HG03045 (cell line): ENCODE measurements around the gene GAA.
"Not testable (repeated sequence)": the region's sequence is repeated elsewhere in the genome, so short reads cannot be mapped to it uniquely, and the experiment has no call there.

Experiments used
- ATAC-seq: cut with Tn5 transposase; IDR thresholded peaks from one replicate; pipeline ENCODE4 v1.9.1; 2021; ENCODE audit warnings: mild to moderate bottlenecking, moderate library complexity; ENCODE audit not compliant: unreplicated experiment

Gene GAA

DNA sequence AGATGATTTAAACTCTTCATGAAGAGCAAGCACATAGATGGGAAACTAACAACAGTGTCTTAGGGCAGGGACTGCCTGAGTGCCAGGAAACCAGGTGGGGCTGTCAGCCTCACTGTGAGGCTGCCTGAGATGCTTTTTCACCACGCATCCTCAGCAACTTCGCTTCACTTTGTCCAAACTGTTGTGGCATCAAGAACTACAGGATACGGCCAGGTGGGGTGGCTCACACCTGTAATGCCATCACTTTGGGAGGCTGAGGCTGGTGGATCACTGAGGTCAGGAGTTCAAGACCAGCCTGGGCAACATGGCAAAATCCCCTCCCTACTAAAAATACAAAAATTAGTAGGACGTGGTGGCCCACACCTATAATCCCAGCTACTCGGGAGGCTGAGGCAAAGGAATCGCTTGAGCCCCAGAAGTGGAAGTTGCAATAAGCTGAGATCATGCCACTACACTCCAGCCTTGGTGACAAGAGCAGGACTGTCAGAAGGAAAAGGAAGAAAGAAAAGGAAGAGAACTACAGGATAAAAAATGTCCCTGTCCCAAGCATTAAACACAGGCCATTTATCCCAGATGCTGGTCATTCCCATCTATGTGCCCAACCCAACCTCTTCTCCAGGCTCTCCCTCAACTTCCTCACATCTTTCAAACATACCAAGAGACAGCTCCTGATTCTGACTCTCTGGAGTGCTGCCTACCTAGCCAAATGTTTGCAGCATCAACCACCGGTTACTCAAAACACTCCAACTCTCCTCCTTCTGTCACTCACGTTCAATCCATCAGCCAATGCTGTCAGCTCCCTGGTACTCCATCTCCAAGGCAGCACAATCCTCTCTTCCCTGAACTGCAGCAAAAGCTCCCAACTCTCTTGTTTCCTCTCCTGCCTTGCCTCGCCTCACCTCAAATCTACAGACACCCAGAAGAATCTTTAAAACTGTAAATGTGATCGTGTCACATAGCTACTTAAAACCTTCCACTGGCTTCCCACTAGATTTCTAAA, 44.0 kb downstream of the GAA start:
- ATAC-seq, result no peak

DNA sequence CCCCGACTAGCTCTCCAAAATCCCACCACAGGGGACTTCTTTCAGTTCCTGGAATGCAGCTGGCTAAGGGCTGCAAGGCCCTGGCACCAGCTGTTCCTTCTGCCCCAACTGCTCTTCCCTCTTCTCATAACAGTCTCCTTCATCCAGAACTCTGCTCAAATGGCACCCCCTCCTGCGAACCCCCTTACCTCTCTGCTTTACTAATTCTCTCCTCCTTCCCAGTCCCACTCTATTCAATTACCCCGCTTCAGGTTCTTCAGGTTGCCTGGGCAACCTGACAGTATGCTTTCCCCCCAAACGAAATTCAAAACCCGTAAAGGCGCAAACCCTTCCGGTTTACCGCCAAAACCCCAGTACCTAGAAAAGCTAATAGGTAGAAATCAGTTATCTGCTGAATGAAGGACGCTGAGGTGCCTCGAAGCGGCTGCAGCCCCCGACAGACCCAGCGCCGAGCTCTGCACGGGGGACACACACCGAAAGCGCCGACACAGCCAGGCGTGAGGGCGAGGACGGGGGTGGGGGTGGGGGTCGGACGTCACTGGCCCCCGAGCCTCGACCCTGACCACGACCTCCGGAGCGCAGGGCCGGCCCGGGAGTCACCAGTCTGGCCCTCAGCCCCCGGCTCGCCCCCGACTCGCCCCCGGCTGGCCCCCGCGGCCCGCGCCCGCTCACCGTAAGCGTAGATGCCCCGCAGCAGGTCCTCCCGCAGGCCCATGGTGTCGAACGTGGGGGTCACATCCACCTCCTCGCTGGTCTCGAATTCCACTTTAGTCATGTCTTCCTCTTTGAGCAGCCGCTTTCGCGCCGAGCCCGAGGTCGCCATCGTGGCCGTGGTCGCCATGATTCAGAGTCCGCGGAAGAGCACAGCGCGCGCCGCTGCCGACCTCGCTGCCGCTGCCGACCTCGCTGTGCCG, 45.0 kb downstream of the GAA start:
- ATAC-seq, result peak; percentile 28

DNA sequence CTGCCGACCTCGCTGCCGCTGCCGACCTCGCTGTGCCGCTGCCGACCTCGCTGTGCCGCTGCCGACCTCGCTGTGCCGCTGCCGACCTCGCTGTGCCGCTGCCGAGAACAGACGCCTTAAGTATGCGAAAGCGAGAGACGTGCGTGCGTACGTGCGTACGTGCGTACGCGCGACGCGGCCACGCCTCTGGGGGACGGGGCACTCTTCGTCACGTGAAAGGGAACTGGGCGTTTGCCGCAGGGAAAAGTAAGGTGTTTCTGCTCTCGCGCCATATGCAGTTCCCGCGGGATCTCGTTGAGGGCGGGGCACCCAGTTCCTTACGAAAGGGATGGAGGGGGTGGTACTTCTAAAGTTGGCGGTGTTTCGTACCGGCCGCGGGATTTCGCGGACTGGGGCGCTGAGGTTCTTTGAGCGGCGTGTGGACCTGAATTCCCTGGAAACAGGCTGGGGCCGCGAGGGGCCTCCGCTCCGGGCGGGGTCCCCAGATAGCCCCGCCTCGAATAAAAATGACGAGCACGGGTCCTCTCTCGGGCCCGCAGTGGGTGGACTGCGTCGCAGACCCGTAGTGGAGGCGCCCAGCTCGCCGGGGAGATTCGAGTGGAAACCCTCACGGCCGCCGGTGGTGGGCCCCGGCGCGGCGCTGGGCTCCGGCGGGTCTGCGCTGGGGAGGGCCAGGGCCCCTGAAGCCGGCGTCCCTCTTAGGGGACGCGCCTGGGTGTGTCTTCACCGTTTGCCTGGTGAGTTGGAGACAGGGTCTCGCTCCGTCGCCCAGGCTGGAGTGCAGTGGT, 45.8 kb downstream of the GAA start, which contains the start of gene EIF4A3:
TSS of gene EIF4A3 (minus strand) at position 94 of the 788 bp plus-strand sequence. CDS start 167 bp downstream, outside the sequence.
- ATAC-seq, result peak; percentile 78

DNA sequence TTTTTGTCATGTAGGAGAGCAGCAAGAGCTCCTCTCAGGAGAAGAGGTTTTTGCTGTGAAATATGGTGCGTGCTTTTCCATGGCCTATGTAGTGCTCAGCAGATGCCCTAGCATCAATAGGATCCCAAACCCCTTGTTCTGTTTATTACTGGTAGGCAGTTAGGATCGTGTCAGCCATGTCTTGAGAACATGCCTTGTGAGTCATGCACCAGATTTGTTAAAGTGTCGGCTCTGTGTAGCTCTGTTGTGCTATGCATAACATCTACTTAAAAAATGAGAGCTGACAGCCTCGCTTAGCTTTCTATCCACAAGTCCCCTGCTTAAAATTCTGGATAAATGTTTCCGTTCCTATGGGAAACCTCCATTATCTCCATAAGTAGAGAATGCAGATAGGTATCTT, 50.0 kb downstream of the GAA start:
- no peak for ATAC-seq

DNA sequence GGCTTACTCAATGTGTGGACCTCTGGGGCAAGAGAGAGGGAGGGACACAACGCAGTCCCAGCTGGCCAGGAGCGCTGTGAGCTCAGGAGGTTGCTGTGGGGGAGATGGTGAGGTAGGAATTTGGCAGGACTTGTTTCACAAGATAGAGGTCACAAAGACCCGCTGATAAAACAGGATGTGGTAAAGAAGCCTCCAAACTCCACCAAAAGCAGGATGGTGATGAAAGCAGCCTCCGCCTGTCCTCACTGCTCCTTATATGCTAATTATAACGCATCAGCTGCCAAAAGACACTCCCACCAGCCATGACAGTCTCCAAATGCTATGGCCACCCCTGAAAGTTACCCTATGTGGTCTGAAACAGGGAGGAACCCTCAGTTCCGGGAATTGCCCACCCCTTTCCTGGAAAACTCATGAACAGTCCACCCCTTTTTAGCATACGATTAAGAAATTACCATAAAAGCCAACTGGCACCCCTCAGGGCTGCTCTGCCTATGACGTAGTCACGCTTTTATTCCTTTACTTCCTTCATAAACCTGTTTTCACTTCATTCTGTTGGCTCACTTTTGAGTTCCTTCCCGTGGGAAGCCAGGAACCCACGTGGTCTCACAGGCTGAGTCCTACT, 50.8 kb downstream of the GAA start:
- no peak for ATAC-seq

DNA sequence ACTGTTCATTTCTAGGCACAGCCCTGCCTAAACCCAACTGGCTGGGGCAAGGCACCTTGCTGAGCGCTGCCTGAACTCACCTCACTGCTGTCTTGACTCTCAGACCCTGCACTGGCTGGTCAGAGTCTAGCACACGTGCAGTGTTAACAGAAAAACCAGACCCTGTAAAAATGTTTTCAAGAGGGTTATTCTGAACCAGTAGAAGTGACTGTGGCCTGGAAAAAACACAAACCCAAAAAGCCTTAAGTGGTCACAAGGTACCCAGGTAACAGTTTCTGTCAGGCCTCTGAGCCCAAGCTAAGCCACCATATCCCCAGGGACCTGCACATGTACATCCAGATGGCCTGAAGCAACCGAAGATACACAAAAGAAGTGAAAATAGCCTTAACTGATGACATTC, 51.6 kb downstream of the GAA start:
- no peak for ATAC-seq

DNA sequence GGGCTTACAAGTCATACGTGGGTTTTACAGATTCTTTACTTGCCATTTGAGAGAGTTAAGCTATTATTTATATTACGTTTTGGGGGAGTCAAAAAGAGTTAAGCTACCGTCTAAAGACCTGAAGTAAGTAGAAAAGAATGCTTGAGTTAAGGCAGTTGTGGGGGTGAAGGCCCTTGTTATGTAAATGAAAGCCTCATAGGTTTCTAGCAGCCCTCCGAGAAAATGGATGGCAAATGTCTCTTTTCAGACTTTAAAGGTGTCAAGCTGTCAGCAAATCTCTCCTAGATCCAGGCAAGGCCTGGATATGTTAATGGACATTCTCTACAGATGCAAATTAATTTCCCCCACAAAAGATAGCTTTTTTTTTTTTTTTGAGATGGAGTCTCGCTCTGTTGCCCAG, 52.8 kb downstream of the GAA start:
- ATAC-seq, result no peak

DNA sequence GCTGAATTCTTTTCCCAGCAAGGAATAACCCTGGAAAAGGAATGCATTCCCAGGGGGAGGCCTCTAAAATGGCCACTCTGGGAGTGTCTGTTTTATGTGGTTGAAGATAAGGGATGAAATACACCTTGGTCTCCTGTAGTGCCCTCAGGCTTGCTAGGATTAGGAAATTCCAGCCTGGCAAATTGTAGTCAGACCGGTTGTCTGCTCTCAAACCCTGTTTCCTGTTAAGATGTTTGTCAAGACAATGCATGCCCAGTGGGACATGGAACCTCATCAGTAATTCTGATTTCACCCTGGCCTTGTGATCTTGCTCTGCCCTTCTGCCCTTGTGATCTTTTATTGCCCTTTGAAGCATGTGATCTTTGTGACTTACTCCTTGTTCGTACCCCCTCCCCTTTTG, 54.2 kb downstream of the GAA start:
- ATAC-seq, result not testable (repeated sequence)

DNA sequence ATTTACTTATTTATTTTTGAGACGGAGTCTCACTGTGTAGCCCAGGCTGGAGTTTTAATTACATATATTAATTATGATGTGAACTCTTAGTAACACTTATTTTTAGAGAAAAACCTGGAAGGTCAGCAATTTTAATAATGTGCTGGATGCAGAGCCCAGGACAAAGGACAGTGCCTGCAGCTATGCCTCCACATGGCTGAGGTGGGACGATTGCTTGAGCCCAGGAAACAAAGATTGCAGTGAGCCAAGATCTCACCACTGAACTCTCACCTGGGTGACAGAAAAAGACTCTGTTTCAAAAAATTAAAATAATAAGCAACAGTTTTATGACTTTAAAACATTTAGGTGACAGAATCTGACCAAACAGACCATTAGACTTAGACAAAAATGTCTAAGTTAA, 57.5 kb downstream of the GAA start:
- ATAC-seq, result no peak

DNA sequence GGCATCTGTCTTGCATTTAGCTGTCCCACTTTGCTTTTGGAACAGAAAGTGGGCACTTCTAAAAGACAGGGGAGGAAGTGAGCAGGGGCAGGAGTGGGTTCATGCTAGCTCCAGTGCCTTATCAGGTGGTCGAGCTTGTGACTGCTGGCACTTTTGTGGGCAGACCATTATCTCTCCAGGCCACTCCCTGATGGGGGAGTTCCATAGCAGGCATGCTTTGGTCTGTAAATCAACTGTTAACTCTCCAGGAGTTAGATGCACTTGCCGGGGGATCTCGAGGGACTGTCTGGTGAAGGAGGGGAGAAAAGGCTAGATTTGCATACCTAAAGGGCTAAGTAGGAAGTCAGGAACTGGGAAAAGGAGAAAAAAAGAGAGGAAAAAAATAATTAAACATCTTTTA, 59.2 kb downstream of the GAA start:
- ATAC-seq, result no peak

DNA sequence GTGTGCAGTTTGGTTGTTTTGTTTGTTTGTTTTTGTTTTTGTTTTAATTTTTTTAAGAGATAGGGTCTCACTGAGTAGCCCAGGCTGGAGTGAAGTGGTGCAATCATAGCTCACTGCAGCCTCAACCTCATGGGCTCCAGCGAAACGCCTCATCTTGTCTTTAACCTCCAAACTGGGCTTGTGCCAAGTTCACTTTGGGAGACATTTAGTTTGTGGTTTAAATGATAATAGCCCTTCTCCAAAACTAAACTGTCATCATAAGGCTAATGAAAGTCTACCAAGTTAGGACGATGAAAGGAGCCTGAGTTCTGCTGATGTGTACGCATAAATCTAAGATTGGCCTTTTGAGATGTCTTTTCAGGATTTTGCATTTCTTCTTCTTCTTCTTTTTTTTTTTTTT, 62.0 kb downstream of the GAA start:
- no peak for ATAC-seq

DNA sequence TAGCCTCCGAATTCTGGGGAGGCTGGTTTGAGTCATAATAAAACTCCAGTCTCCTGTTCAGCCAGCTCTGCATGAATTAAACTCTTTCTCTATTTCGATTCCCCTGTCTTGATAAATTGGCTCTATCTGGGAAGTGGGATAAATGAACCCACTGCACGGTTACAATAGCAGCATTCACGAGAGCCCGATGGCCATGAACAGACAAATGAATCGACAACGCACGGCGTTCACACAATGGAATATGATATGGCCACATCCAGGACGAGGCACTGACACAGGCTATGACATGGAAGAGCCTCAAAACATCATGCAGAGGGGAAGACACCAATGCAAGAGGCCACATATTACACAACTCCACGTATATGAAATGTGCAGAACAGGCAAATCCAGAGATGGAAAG, 62.8 kb downstream of the GAA start:
- no peak for ATAC-seq

DNA sequence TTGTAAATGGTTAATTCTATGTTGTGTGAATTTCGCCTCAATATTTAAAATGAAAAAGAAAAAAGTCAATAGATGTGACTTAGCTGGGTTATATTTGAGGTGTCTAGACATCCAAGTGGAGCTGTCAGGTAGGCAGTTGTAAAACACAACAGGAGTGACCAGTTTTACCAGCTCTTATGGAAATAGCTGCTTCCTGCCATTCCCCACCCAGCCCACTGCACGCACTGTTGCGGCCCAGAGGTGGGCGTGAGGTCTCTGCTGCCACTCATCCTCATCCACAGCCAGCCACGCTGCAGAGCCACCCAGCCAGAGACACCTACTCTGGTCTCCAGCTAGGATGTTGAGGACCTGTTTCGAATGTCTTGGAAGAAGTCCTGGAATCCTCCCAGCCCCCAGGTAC, 65.1 kb downstream of the GAA start:
- no peak for ATAC-seq

DNA sequence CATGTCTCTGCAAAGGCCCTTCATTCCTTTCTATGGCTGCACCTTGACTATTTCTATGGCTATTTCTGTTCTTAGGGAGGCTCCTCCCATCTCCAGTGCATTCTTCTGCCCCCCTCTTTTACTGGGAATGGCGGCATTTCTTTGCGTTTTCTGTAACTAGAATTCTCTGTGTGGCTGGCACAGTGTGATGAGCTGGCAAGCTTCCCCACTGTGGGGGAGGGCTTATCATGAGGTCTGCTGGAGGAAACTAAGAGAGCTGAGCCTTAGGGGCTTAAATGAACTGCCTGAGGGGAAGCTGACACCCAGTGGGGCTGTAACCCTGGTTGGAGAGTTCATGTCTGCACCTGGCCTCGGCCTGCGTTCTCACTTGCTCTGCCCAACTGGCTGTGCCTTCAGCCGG, 67.0 kb downstream of the GAA start:
- no peak for ATAC-seq

DNA sequence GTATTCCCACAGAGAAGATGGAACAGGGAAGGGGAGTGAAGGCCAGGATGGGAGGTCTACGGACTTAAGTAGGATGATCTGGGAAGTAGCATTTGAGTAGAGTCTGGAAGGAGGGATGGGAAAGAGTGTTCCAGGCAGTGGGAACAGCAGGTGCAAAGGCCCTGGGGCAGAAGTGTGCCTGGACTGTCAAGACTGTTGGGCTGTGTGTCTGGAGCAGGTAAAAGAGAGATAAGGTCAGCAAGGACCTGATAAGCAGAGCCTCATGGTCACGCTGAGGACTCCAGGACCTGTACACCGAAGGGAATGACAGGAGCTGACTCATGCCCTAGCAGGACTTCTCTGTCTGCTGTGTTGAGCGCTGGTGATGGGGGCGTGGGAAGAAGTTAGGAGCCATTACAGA, 67.7 kb downstream of the GAA start:
- no peak for ATAC-seq
